ENCODE results near the gene C9orf72.

C9orf72 gene

GRCh38 chr9:27538647-27539046 is 34.6 kb downstream of the C9orf72 start:
- DNase-seq (ENCODE audit: low read depth) = no peak

GRCh38 chr9:27537756-27538155 is 35.5 kb downstream of the C9orf72 start:
- DNase-seq (ENCODE audit: low read depth) = no peak

DNA sequence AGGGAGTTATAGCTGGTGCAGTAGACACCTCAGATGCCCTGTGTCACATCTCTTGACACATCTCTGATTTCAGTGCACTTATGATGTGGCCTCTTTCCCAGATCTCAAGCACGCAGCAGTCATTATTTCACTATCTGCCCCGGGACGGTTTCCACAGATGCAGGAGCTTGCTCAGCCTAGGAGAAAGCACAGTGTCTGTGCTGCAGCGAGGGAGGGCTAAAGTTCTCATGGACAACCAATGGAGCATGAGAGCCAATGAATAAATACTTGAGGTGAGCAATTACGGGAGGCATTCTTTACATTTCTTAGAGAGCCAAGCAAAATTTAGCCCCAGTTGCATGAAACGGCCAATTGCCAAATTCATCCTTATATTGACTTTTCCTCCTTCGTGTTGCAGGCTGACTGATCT is 36.2 kb downstream of the C9orf72 start:
- DNase-seq (ENCODE audit: low read depth) = peak; percentile 26

DNA sequence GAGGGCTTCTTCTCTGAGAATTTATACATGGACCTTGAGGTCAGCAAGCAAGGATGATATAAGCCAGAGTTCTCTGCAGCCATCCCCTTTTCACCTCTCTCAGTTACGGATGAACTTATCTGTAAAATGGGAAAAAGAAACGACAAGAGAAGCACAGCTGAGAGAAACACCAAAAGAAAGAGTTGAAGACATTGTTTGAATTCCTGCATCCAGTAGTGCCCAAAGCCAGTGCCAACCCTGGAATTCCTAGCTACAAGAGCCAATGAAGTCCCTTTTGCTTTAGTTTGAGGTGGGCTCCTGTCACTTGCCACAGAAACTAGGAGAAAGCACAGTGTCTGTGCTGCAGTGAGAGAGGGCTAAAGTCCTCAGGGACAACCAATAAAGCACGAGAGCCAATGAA is 37.1 kb downstream of the C9orf72 start:
- DNase-seq (ENCODE audit: low read depth) = no peak

- no peak for DNase-seq (ENCODE audit: low read depth)
These were observed 37.6 kb downstream of the C9orf72 start for GRCh38 chr9:27535701-27536118.

DNA sequence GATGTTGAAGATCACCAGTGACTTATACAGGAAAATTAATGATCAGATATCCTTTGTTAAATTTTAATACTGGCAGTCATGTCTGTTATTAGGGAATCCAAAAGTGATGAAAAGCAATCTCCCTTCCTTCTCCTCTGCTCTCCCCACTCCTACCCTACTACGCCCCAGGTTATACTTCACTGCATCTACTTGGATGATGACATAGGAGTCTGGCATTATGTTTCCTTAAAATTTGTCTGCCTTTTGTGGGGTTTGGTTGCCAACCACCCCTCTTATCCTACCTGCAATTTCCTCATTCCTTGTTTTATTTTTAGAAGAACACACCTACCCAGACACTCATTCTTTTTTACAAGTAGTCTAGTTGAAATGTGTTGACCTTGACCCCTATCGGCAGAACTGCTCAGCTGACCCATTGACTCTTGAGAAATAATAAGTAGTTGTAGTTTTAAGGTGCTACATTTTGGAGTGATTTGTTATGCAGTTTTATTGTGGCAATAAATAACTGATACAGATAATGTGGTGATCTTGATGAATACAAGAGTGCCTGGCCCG is 38.5 kb downstream of the C9orf72 start:
- DNase-seq (ENCODE audit: low read depth) = no peak

DNA sequence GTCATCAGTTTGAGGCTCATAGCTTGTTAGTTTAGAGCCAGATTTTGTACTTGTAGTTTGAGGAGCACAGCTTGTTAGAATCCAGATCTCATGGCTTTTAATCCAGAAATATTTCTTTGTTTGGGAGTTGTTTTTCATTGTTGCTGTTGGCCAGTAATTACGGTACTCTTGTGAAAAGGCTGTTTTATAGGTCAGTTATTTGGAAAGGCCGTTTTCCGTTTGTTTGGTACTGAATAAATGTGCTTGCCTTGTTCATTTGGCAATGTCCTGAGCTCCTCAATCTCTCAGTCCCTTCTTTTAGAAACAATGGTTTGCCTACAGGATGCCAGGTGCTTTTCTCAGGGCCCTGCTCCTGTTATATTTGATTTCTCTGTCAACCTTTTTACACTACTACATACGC is 39.1 kb downstream of the C9orf72 start:
- no peak for DNase-seq (ENCODE audit: low read depth)

DNA sequence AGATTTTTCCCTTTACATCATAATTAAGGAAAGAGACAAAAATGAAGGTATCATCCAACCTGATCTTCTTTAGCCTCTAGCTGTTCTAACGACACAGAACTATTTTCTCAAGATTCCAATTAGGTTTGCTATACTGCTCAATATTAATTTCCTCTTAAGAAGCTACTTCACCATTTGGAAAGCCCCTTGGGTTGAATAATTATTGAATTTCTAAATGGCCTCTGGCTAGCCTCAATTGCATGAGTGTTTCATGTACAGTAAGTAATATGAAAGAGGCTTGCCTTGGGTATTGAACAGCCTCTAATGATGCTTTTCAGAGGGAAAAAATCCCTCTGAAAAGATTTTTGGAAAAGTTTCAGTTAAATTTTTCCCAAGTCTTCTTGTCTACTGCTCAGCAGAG is 40.0 kb downstream of the C9orf72 start:
- no peak for DNase-seq (ENCODE audit: low read depth)

GRCh38 chr9:27532046-27532445 is 41.2 kb downstream of the C9orf72 start:
- DNase-seq (ENCODE audit: low read depth) = no peak

DNA sequence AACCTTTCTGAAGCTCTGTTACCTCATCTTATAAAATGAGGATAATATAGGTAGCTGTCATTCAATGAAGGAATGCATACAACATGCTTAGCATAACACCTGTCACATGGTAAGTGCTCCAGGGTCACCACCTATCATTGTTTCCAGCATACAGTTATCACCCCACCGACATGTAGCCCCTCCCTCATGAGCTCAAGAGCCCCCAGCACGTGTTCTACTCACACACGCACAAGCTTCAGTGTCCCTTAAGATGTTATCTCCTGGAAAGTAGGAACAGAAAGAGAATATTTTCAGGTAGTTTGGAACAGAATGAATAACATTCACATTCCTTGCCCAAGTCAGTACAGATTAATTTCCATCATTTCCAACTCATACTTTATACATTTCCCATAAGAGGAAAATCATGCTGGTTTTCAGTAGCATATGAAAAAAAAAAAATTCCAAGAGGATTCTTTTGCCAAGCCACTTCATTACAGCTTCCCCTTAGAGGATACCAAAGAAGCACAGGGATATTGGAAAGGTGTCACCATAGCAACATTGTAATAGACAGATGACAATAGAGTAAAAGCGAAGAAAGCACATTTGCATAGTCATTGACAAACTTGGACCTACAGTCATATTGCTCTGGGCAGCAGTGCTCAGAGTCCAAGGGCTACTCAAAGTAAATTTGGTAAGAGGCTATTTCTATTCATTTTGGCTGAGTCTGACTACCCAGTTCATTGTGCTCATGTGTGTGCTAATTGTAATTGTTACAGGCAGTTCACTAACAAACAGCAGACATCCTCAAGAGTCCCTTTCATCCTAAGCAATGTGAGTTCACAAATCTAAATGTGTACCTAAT is 42.1 kb downstream of the C9orf72 start:
- no peak for DNase-seq (ENCODE audit: low read depth)

DNA sequence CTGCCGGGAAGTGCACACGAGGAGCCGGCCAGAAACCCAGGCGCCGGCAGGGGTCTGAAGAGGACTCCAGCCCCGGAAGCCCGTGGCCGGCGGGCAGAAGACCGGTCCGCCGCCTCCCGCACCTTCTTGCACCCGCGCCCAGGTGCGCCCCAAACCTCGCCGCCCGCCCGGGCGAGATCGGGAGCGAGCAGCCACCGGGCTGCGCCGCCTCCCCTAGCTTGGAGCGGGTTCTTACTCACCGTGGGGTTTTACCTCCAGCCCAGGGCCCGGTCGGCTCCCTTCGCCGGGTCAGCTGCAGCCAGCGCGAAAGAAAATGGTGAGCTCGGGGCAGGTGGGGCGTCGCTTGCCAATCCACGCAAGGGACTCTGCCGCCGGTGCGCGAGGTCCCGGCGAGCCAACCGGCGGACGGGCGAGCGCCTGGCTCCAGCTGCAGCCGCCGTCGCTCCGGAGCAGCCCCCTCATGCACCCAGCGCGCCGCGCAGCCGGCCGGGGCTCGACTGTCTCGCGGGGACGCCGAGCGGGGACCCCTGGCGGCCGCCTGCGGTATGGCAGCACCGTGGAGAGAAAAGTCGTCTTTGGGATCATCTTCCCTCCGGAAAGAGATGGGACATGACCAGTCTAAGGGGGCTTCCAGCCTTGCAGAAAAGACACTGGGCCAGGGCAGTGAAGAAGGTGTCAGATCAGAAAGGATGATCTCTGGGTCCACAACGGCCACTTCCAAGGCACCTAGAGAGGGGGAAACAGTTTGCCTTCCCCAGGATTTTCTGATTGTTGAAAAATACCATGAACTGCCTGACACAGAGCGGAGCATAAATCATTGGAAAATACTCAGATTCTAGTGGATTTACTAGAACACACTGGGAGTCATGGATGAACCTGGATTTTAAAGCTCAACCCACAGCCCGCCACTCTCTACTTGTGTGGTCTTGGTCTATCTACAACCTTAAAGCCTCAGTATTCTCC is 43.7 kb downstream of the C9orf72 start, which contains the start of gene MOB3B:
Gene MOB3B (minus strand): TSS at position 499 of the 963 bp plus-strand sequence. CDS start 74,264 bp downstream, outside the sequence.
- peak; percentile 48 for DNase-seq (ENCODE audit: low read depth)

DNA sequence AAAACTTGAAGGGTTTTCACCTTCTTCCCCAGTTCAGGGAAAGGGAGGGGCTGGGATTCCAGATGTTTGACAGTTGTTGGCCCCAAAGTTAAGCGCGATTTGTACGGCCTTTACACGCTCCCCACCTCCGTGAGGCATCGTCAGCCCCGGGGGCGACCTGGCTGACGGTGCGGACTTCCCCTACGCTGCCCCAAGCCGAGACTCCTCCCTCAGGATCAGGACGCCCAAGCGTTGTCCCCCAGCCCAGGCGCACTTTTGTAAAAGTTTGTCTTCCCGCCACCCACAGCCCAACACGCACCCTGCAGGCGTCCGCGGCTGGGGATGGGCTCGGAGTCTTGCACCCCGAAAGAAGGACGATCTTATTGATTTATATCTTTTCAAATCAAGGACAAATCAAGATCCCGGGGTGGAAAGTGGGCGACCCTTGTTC is 44.4 kb downstream of the C9orf72 start:
- DNase-seq (ENCODE audit: low read depth) = no peak

- peak; percentile 69 for DNase-seq (ENCODE audit: low read depth)
These were observed 45.0 kb downstream of the C9orf72 start for GRCh38 chr9:27528076-27528885.

DNA sequence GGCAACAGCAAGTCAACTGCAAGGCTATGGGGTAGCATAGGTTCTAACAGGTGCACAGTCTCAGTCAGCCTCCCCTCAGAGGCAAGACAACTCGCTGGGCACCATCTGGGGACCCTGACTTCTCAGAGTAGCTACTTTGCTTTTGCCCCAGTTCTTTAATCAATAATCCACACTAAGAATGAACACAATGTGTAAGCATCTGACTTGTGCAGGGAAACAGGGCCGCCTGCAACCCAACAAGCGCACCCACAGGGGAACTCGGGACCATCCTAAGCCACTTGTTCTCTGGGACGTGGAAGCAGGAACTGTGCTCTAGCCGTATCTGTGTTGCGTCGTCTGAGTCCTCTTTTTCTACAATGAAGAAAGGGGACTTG is 45.6 kb downstream of the C9orf72 start:
- no peak for DNase-seq (ENCODE audit: low read depth)

DNA sequence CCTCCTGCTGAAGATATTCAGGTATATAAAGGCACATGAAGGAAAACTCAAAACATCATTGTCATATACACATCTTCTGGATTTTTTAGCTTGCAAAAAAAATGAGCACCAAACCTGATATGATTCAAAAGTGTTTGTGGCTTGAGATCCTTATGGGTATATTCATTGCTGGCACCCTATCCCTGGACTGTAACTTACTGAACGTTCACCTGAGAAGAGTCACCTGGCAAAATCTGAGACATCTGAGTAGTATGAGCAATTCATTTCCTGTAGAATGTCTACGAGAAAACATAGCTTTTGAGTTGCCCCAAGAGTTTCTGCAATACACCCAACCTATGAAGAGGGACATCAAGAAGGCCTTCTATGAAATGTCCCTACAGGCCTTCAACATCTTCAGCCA is 49.0 kb downstream of the C9orf72 start, which contains the start of gene IFNK:
Gene IFNK (plus strand): TSS at position 55 of the 400 bp plus-strand sequence. CDS start 47 bp downstream, at position 102.
- no peak for DNase-seq (ENCODE audit: low read depth)

DNA sequence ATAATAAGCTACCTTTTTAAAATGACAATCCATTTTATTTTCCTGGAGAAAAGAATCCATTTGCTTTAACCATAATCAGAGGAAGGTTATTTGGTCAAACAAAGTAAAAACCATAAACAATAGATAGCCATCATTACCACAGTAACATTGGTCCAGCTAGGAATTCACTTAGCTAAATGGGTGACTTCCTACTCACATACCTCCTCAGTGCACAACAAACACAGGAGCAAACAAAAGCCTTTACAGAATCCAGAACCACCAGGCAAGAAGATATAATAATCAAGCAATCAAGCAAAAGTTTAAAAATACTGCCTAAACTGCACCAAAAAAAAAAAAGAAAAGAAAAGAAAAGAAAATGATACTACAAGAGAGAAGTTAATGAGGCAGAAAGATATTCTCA is 50.1 kb downstream of the C9orf72 start:
- DNase-seq (ENCODE audit: low read depth) = no peak

- no peak for DNase-seq (ENCODE audit: low read depth)
These were observed 52.3 kb downstream of the C9orf72 start for GRCh38 chr9:27520986-27521385.

DNA sequence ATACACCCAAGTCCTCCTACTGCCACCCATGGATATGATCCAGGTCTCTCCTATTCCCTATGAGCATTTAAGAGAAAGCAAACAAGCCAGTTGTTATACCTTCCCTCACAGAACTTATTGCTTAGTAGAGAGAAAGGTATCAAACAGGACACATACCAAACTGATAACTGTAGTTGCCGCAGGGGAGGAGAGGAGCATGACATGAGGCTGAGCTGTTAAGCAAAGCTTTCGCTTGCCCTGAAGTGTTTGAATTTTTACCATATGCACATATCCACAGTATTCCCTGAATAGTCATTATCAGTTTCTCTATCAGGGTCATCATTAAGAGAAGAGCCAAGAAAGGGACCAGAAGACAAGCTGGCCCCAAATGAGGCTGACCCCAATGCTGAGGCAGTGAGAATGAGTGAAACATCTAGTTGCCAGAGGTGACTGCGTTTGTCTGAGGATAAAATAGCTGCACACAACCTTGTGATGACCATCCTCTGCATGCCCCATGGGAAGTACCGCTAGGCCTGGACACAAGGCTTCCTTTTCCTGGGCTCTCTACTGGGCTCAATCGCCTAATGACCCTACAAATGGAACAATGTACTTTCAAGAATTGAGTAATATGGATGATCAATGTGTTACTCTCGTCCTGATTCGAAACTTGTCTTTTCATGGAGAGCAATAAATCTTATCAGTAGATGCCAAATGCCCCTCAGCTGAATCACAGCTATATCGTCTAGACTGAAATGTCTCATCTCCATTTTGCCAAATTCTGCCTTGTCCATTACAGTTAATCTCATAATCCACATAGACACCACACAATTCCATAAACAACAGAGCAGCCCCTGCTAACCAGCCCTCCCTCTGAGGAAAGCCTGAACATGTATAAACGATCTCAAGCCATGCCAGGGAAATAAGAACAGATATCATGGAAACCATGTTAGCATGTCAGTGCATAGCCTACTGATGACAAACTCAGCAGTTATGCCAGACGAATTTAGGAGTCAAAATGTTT is 53.5 kb downstream of the C9orf72 start:
- peak; percentile 72 for DNase-seq (ENCODE audit: low read depth)

GRCh38 chr9:27518809-27519208 is 54.5 kb downstream of the C9orf72 start:
- DNase-seq (ENCODE audit: low read depth) = no peak

- no peak for DNase-seq (ENCODE audit: low read depth)
These were observed 55.3 kb downstream of the C9orf72 start for GRCh38 chr9:27518006-27518405.

All from amniotic epithelial cell (primary cell).